ENCODE results near the gene TNFAIP8.

DNA sequence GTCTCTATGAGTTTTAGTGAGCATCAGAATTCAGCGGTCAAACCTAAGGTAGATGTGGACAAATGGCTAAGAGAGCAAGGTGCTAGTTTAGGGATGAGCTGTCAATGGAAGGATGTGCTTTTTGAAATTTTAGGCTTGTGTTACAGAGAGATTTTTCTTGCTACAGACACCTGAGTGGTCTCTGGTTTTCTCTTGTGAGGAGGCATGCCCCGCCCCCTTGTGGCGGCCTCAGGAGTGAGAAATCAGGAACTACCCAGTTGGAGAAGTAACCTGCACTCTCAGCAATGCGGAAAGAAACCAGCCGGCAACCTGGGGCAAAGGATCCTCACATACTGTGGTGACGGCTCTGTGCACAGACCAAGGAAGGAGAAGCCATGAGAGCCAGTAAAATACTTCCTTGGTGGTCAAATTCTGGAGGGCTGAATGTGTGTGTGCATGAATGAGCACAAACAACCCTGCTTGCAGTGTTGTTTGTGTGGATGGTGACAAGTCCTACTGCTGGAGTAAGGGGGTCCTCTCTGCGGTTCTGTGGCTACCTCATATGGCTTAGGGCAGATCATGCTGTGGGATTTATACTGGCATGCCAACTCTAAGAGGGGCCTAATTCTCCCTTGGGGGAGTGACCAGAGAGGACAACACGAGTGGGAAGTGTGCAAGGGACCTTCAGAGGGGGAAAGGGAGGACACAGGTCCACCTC, 79.8 kb downstream of the TNFAIP8 start:
- TF ChIP-seq GATA2 (IDR thresholded peaks at IDR 0.05; ENCODE audit: low read depth, low read length), result no peak
- TF ChIP-seq GATA3 (IDR thresholded peaks at IDR 0.05; ENCODE audit: low read depth, low read length), result no peak
